Activated naive CD4-positive, alpha-beta T cell treated with anti-CD3 and anti-CD28 coated beads, Interleukin-2, amount 10 ng/mL, durations not matched to agents 5 hours and 36 hours (primary cell): ENCODE measurements around the gene ST3GAL4. TPM values are rescaled to one million over a fixed set of nuclear protein-coding genes. Genes with fewer than 3 reads are reported as not detected.

Source experiments
- total RNA-seq, 2 experiments: library from RNA; stranded (reverse); gene quantifications; one replicate each; pipeline ENCODE4 v1.2.3, GENCODE V29; 2021

ST3GAL4 gene, protein sequence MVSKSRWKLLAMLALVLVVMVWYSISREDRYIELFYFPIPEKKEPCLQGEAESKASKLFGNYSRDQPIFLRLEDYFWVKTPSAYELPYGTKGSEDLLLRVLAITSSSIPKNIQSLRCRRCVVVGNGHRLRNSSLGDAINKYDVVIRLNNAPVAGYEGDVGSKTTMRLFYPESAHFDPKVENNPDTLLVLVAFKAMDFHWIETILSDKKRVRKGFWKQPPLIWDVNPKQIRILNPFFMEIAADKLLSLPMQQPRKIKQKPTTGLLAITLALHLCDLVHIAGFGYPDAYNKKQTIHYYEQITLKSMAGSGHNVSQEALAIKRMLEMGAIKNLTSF
- total RNA-seq = 1 to 10 TPM; 5.7 to 6.1 TPM

DNA sequence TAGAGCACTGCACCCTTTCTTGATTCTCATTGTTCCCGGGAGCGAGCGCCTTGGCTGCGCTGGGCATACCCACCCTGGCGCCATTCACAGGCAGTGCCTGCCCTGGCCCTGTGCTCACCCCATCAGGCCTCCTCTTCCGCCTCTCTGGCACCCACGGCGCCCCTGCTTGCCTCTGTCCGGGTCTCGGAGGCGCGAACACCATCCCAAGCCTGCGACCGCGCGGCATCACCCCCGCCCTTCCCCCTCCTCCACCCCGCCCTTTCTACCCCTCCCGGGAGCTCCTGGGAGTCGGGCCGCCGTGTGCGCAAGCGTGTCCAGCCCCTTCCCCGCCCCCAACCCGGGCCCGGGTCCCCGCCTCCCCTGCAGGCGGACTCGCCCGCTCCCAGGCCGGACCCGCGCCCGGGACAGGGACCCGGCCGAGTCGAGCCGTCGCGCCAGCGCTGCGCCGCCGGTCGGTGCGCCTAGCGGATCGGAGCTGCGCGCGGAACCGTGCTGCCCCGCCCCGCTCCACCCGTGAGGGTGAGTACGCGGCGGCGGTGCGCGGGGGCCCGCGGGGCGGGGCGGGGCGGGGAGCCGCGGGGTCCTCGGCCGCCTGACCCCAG, at the start of gene ST3GAL4:
Gene ST3GAL4, plus strand, starts transcription at position 363 of the 602 bp plus-strand sequence. CDS start 50,470 bp downstream, outside the sequence.

Other genes starting within 250 kb of the ST3GAL4 start
- 10 to 100 TPM; 28.7 to 34.0 TPM for gene RPUSD4, start 144.0 kb upstream of the ST3GAL4 start, total RNA-seq
- gene FAM118B, start 143.9 kb upstream of the ST3GAL4 start, total RNA-seq = 10 to 100 TPM; 11.0 to 13.1 TPM
- gene SRPRA, start 86.8 kb upstream of the ST3GAL4 start, total RNA-seq = 100 to 1,000 TPM; 108 to 109 TPM
- 10 to 100 TPM; 31.8 to 36.3 TPM for gene FOXRED1, start 86.5 kb upstream of the ST3GAL4 start, total RNA-seq
- gene TIRAP, start 72.6 kb upstream of the ST3GAL4 start, total RNA-seq = 10 to 100 TPM; 16.7 to 17.3 TPM
- 10 to 100 TPM; 28.8 to 30.0 TPM for gene DCPS, start 51.6 kb upstream of the ST3GAL4 start, total RNA-seq